Thyroid gland (tissue), 4 donors: Measurements from ENCODE around the gene LANCL3.

ENCODE experiments used
- POLR2A ChIP-seq, 2 donors: fragments of 450-650 bp; IDR thresholded peaks; one replicate each; pipeline ENCODE4 v1.6.1; 2017; ENCODE audit warnings: antibody characterized with exemption in 2 of 2, mild to moderate bottlenecking in 2 of 2, moderate library complexity in 1 of 2
- TF ChIP-seq, protein P1 (sequence below), 6 experiments: fragments of 200-600 bp in 3 of 6; fragments of 450-650 bp in 3 of 6; sonication (generic) in 3 of 6; IDR thresholded peaks; one replicate each; pipeline ENCODE4 v1.5.1; 2016 to 2019; ENCODE audit warnings: antibody characterized with exemption in 6 of 6, mild to moderate bottlenecking in 2 of 6, inconsistent platforms in 1 of 6, moderate library complexity in 1 of 6

DNA sequence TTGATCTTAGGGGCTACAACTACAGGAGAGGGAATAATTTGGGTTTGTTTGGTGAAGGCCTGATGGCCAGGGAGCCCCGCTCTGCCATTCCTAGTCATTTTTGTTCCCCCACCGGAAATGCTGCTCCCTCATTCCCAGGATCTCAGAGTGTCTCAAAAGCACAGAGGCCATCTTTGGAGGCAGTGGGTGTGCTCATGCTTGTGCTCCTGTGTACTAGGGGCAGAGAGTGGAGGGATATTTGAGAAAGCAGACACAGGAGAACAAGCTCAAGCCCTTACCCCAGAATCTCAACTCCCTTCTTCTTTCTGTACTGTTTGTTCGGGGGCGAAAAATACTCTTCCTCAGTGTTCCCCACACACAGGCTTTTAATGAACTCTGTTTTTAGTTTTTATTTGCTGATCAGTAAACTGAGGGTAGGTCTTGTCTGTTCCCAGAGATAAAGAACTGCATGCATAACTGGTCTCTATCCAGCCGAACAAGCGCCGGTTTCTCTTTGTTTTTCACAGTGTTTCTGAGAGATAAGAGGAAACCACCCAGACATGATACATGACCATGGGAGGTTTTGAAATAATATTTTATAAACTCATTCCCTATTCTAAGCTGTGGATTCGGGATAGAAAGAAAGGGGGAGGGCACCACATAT is 81.2 kb downstream of the LANCL3 start:
- TF ChIP-seq, protein P1, sequence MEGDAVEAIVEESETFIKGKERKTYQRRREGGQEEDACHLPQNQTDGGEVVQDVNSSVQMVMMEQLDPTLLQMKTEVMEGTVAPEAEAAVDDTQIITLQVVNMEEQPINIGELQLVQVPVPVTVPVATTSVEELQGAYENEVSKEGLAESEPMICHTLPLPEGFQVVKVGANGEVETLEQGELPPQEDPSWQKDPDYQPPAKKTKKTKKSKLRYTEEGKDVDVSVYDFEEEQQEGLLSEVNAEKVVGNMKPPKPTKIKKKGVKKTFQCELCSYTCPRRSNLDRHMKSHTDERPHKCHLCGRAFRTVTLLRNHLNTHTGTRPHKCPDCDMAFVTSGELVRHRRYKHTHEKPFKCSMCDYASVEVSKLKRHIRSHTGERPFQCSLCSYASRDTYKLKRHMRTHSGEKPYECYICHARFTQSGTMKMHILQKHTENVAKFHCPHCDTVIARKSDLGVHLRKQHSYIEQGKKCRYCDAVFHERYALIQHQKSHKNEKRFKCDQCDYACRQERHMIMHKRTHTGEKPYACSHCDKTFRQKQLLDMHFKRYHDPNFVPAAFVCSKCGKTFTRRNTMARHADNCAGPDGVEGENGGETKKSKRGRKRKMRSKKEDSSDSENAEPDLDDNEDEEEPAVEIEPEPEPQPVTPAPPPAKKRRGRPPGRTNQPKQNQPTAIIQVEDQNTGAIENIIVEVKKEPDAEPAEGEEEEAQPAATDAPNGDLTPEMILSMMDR (IDR thresholded peaks at IDR 0.05), result no peak
- no peak for TF ChIP-seq POLR2A (IDR thresholded peaks at IDR 0.05)
